GM06990 (cell line): Measurements from ENCODE around the gene PRKN.

Experiments used
- DNase-seq: peaks from one replicate; pipeline ENCODE4 v3.0.0-alpha.2; 2011; ENCODE audit not compliant: insufficient read length; ENCODE audit errors: extremely low read depth
- H3K27me3 ChIP-seq: replicated peaks from 2 replicates; pipeline ENCODE4 v1.6.0; 2011; ENCODE audit warnings: low read length; ENCODE audit not compliant: control insufficient read depth, insufficient read depth
- H3K36me3 ChIP-seq: 2 replicates; pipeline ENCODE4 v1.5.1; 2011; ENCODE audit warnings: low read length; ENCODE audit not compliant: control insufficient read depth, insufficient read depth
- H3K4me3 ChIP-seq: replicated peaks from 2 replicates; pipeline ENCODE4 v1.5.1; 2011; ENCODE audit warnings: low read depth, mild to moderate bottlenecking, control low read depth, low read length
- CTCF ChIP-seq: IDR thresholded peaks from 2 replicates; pipeline ENCODE4 v1.5.1; 2011; ENCODE audit warnings: low read length, control low read depth, mild to moderate bottlenecking, inconsistent platforms; ENCODE audit not compliant: insufficient read depth, poor library complexity, severe bottlenecking

PRKN gene

DNA sequence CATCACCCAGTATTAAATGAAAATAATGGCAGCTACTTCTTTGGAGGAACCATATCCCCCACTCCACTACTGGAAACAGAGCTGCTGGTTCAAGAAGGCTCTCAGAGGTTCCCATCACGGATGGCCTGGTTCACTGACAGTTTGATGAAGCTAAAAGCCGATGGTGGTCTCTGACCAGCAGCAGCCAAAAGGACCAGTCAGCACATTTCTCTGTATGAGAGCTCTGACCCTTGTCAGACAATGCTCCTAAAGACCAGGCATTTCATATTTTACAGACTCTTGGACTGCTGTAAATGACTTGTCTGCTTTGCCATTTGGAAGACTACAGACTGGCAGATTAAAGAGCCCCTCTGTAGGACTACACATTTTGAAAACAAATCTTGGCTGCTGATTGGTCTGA lies 16.6 kb downstream of the PRKN start:
- H3K27me3 ChIP-seq: no peaks in the 10 kb centered on the region
- TF ChIP-seq CTCF: no peak
- H3K4me3 ChIP-seq: no peak overlapping the region
- no peak for DNase-seq
- H3K36me3 ChIP-seq: no peaks in the 10 kb centered on the region

DNA sequence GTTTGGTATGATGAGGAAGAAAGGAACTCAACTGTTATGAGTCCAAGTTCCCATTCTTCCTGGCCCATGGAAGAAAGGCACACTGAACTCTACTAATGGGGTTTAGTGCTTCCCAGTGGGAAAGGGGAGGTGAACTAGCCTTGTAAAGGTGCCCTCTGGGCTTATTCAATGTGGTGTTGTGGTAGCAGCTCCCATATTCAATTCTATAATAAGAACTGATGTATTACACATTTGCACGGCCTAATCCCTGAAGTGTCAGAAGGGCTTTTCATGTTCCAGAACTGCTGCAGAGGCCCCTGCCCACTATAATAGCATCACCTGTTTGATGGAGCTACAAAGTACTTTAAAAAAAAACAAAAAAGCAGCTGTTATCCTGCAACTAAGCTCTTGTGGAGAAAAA lies 17.1 kb downstream of the PRKN start:
- no peak for TF ChIP-seq CTCF
- DNase-seq: no peak
- no peaks in the 10 kb centered on the region for H3K27me3 ChIP-seq
- no peak overlapping the region for H3K4me3 ChIP-seq
- no peaks in the 10 kb centered on the region for H3K36me3 ChIP-seq

DNA sequence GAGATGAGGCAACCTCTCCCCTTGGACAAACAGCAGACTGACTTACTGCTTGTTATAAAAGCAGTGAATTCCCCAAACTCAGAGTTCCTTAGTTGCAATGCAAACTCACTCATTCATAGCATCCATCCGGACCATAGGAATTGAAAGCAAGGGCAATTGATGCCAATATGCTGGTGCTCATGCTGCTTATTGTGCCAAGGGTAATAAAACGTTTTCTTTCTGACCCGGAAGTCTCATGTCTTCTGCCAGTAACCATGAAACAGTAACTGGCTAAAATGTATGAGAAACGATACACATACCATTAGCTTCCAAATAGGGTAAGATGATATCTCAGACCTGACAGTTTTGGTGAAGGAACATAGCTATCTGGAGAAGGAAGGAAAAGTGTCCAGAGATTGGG lies 18.1 kb downstream of the PRKN start:
- Histone ChIP-seq H3K4me3 (no peak overlapping the region), H3K27me3 (no peaks in the 10 kb centered on the region), H3K36me3 (no peaks in the 10 kb centered on the region)
- no peak for TF ChIP-seq CTCF
- DNase-seq: no peak

GRCh38 chr6:162708971-162709370 lies 18.6 kb downstream of the PRKN start:
- H3K4me3 ChIP-seq: no peak overlapping the region
- TF ChIP-seq CTCF: no peak
- no peak for DNase-seq
- no peaks in the 10 kb centered on the region for H3K27me3 ChIP-seq
- no peaks in the 10 kb centered on the region for H3K36me3 ChIP-seq

DNA sequence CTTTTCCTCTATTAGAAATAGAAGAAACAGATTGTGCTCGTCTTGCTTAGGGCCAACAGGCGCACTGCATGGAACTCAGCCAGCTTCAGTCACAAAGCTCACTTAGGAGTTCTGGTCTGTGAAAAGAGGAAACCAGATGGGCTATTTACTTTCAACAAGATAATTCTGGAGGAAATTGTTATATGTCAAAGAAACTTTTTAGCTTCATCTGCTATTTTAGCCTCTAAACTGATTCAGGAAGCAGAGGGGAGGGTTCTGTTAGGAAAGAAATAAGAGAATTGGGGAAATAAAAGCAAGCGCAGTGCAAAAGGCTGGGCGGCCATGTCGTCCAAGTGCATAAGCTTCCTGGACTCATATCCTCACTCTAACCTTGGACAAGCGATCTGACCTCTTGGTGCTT lies 21.3 kb downstream of the PRKN start:
- TF ChIP-seq CTCF: no peak
- no peak for DNase-seq
- Histone ChIP-seq H3K4me3 (no peak overlapping the region), H3K36me3 (no peaks in the 10 kb centered on the region), H3K27me3 (no peaks in the 10 kb centered on the region)

DNA sequence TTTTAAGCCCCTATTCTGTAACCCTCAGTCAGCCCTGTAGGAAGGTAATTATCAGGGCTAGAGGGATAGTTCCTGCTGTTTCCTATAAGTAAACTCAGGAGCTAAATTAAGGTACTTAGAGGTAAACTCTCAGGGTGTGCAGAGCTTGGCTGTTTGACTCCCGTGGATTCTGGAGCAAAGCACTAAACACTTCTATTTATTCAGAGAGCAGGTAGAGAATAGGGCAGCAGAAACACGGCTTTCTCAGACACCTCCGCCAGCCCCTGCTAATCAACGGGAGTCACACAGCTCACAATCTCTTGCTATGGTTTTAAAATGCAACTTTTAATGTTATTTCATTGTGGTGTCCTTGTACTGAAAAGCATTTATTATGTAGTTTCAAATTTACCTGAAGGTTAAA lies 21.8 kb downstream of the PRKN start:
- DNase-seq: no peak
- H3K27me3 ChIP-seq: no peaks in the 10 kb centered on the region
- no peak overlapping the region for H3K4me3 ChIP-seq
- TF ChIP-seq CTCF: no peak
- H3K36me3 ChIP-seq: no peaks in the 10 kb centered on the region
